ENCODE results near the gene FEN1. TPM values are rescaled to one million over a fixed set of nuclear protein-coding genes. Genes with fewer than 3 reads are reported as not detected.

Gene FEN1
- total RNA-seq, 1 donor from 2014 or later: 15.2 TPM

- Mint-ChIP-seq H3K4me3 (ENCODE audit: unreplicated experiment) (no peak overlapping the region), H3K4me1 (ENCODE audit: low read depth, unreplicated experiment) (no peaks in the 10 kb centered on the region), H3K9me3 (ENCODE audit: unreplicated experiment) (peaks cover 3% of the 10 kb centered on the region), H3K36me3 (ENCODE audit: unreplicated experiment) (no peaks in the 10 kb centered on the region), H3K27ac (ENCODE audit: unreplicated experiment) (no peak overlapping the region), H3K27me3 (ENCODE audit: unreplicated experiment) (peaks cover 21% of the 10 kb centered on the region)
- TF ChIP-seq CTCF (IDR thresholded peaks at IDR 0.05; ENCODE audit: partially characterized antibody, unreplicated experiment): no peak
- no peak for DNase-seq
Observed at GRCh38 chr11:61756452-61757212, 36.1 kb upstream of the FEN1 start.

DNA sequence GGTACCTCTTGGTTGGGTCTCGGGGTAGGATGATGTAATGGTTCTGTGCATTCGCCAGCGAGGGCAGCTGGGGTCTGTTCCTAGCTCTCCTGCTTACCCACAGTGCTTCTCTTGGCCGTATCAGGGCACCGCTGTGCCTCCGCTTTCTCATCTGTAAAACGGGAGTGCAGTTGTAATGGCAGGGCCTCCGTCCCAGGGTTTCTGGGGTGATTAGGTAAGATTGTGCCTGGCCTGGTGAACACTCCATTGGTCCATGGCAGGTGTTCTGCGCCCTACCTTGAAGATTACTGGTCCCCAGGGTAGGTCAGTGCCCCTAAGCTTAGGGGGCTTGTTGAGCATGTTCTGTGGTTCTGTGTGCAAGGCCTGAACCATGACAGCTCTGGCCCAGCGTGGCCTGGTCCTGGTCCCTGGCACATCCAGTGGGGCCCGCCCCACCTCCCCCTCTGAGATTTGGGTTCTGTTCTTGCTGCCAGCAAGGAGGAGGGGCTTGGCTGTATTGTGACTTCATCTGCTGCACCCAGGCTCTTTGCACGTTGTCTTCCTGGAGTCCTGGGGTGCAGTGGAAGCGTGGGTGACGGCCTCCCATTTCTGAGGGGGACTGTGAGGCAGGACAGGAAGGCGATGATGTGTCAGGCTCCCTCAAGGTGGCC lies 35.4 kb upstream of the FEN1 start:
- H3K27me3 Mint-ChIP-seq (ENCODE audit: unreplicated experiment): peaks cover 17% of the 10 kb centered on the region
- H3K4me1 Mint-ChIP-seq (ENCODE audit: low read depth, unreplicated experiment): peaks cover 2% of the 10 kb centered on the region
- no peak for DNase-seq
- peaks cover 3% of the 10 kb centered on the region for H3K9me3 Mint-ChIP-seq (ENCODE audit: unreplicated experiment)
- no peak overlapping the region for H3K4me3 Mint-ChIP-seq (ENCODE audit: unreplicated experiment)
- no peak for TF ChIP-seq CTCF (IDR thresholded peaks at IDR 0.05; ENCODE audit: partially characterized antibody, unreplicated experiment)
- H3K36me3 Mint-ChIP-seq (ENCODE audit: unreplicated experiment): no peaks in the 10 kb centered on the region
- H3K27ac Mint-ChIP-seq (ENCODE audit: unreplicated experiment): no peak overlapping the region

DNA sequence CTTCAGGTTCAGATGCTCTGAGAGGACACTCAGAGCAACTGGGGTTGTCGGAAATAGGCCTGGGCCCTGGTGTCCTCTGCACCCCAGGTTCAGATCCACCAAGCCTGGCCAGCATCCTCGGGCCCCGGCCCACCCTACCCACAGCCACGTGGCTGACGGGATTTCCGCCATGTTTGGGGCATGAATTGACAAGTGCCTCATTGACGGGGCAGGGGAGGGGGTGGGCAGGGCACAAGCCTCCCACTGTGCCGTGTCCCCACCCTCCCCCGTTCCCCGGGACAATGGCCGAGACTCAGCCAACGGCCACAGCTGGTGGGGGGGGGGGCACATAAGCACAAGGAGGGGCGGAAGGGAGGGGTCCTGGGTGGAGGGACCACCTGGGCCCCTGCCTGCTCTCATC lies 31.8 kb upstream of the FEN1 start:
- no peaks in the 10 kb centered on the region for H3K36me3 Mint-ChIP-seq (ENCODE audit: unreplicated experiment)
- H3K27ac Mint-ChIP-seq (ENCODE audit: unreplicated experiment): no peak overlapping the region
- no peak for DNase-seq
- H3K9me3 Mint-ChIP-seq (ENCODE audit: unreplicated experiment): peaks cover 3% of the 10 kb centered on the region
- peaks cover 3% of the 10 kb centered on the region for H3K4me1 Mint-ChIP-seq (ENCODE audit: low read depth, unreplicated experiment)
- TF ChIP-seq CTCF (IDR thresholded peaks at IDR 0.05; ENCODE audit: partially characterized antibody, unreplicated experiment): no peak
- H3K27me3 Mint-ChIP-seq (ENCODE audit: unreplicated experiment): peaks cover 4% of the 10 kb centered on the region
- H3K4me3 Mint-ChIP-seq (ENCODE audit: unreplicated experiment): no peak overlapping the region

DNA sequence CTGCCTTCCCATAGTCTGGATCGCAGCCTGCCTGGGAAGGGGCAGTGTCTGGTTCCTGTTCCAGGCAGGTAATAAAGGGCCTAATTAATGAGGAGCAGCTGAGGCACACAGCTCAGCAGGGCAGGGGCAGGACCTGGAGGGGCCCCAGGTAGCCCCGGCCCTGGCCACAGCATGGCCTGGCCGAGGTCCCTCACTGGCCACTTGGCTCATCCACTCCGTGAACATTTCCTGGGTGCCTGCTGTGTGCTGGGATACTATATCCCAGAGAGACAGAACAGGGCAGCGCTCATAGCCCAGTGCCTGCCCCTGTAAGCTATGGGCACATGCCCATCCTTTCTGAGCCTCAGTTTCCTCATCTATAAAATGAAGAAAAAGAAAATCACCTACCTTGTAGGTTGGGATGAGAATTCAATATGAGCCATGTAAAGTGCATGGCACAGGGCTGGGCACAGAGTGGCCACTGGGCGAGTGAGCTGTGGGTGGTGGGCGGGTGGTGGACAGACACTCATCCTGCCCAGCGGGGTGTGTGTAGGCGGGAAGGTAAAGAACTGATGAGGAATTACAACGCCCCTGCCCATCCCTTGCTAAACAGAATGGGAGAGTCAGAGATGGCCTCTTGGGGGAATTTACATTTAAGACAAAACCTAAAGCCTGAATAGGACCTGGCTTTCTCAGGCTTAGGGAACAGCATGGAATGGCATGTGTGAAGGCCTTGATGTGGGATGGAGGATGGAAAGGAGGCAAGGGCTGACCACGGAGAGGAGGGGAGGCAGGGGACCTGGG lies 31.1 kb upstream of the FEN1 start:
- Mint-ChIP-seq H3K4me3 (ENCODE audit: unreplicated experiment) (no peak overlapping the region), H3K27me3 (ENCODE audit: unreplicated experiment) (peaks cover 4% of the 10 kb centered on the region), H3K4me1 (ENCODE audit: low read depth, unreplicated experiment) (peaks cover 3% of the 10 kb centered on the region), H3K27ac (ENCODE audit: unreplicated experiment) (peak overlapping the region; percentile 64), H3K9me3 (ENCODE audit: unreplicated experiment) (peaks cover 3% of the 10 kb centered on the region), H3K36me3 (ENCODE audit: unreplicated experiment) (no peaks in the 10 kb centered on the region)
- no peak for DNase-seq
- TF ChIP-seq CTCF (IDR thresholded peaks at IDR 0.05; ENCODE audit: partially characterized antibody, unreplicated experiment): no peak

Measured in glutamatergic neuron (in vitro differentiated cells).